NCI-H1092 treated with DMSO at 0.1 percent for 48 hours (cell line): ENCODE data around the gene NFX1.
A peak's percentile ranks its signal among the peaks of the same experiment; 100 is the strongest.

ENCODE experiments used
- DNase-seq: peaks from one replicate; lab custom pipeline; 2025; lab: John Stamatoyannopoulos, UW

The NFX1 gene

DNA sequence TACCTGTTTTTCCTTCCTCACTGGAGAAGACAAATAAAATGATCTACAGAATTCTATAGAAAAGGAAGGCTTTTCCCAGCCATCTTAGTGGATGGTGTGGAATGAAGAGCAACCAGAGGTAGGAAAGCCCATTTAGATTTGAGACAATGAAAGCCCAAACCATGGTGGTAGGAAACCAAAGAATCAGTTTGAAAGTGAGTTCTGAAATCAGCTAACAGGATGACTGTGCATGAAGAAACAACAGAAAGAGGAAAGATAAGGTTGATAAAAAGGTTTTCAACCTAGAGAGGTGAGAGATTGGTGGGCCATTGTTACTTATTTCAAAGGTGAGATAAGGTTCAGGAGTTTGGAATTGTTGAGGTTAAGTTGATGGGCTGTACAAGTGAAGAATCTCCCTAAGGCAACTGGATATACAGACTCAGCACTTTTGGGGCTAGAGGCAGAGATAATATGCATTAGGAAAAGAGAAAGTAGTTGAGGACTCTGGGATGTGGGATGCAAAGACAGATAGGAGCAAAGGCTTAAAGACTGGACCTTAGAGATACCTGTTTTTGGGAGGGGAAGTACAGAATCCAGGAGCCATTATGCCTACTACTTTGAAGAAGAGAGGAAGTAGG is 23.1 kb upstream of the NFX1 start:
- no peak for DNase-seq

DNA sequence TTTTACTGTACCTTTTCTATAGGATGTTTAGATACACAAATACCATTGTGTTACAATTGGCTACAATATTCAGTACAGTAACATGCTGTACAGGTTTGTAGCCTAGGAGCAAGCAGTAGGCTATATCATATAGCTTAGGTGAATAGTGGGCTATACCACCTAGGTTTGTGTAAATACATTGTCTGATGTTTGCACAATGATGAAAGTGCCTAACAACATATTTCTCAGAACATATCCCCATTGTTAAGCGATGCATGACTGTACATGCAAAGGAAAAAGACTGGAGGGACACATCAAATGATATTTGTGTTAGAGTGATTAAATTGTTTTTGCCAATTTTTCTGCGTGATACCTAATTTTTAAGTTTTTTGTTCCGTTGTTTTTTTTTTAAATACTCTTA is 20.2 kb upstream of the NFX1 start:
- no peak for DNase-seq

DNA sequence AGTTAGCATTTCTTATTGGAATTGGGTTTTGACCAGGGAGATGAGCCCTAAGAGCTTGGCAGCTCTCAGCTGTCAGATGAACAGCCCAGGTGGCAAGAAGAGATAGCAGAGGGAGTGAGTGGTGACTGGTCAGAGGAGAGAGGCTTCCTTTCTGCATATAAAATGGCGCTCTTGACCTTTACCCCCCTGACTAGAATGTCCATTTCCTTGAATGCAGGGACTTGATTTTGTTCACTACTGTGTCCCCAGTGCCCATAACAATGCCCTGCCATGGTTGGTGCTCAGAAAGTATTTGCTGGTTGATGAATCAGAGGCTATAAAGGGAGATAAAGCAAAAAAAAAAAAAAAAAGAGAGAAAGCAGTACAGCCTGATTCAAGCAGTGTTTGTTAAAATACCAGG is 18.3 kb upstream of the NFX1 start:
- DNase-seq, result no peak

DNA sequence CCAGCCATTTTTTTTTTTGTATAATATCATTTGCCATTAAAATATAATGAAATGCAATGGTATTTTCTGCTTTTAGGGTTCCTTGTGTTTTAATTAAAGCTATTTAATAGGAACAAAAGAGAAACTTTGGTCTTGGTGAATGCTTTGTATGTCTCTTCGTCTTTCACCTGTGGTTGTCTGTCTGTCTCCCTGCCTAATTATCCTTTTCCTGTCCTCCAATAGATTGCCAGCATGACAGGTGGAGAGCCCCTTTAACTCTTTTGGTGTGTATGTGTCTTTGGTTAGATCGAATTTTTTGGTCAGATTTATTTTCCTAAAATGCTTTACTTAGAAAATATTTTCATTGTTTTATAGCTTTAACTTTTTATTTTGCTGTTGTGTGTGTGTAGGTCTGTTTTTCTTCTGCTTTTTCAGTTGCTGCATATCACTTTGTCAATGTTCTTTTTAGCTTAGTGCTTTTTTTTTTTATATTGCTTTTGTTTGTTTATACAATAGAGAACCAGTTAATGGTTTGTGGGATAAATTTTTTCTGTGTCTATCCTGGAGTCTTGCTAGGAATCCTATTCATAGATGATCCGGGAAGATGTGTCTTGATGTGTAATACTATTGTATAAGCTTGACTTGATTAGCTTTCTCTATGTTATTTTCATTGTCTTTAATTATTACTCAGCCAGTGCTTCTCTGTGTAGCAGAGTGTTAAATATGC is 16.9 kb upstream of the NFX1 start:
- no peak for DNase-seq

DNA sequence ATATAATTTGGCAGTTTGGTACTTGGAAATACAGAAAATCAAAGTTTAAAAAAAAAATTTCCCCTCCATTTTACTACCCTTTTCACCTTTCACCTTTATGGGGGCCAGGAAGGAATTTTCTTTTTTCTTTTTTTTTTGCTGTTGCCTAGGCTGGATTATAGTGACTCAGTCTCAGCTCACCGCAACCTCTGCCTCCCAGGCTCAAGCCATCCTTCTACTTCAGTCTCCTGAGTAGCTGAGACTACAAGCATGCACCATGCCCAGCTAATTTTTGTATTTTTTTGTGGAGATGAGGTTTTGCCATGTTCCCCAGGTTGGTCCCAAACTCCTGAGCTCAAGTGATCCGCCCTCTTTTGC is 16.4 kb upstream of the NFX1 start:
- no peak for DNase-seq

DNA sequence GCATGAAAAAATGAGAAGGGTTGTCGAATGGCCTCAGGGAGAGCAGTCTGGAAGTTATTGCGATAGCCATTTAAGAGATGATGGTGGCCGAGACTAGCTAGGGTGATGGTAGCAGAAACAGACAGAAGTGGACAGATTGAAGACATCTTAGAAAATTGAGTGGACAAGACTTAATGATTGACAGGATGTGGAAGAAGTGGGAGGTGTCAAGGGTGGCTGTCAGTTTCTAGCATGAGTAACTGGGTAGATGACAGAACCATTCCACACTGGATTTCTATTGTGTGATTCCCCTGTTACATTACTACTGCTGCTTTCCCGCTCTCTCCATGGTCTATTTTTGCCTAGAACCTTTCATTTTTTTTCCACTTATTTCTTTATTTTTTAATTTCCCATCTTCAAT is 12.8 kb upstream of the NFX1 start:
- DNase-seq, result no peak

DNA sequence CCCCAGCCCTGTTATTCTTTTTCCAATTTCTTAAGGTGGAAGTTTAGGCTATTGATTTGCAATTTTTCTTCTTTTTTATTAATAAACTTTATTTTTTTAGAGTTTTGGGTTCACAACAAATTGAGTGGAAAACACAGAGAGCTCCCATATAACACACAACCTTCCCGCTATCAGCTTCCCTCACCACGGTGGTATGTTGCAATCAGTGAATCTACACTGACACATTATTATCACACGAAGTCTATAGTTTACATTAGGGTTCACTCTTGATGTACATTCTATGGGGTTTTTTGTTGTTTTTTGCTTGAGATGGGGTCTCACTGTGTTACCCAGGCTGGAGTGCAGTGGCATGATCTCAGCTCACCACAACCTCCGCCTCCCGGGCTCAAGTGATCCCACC is 4.8 kb upstream of the NFX1 start:
- no peak for DNase-seq

DNA sequence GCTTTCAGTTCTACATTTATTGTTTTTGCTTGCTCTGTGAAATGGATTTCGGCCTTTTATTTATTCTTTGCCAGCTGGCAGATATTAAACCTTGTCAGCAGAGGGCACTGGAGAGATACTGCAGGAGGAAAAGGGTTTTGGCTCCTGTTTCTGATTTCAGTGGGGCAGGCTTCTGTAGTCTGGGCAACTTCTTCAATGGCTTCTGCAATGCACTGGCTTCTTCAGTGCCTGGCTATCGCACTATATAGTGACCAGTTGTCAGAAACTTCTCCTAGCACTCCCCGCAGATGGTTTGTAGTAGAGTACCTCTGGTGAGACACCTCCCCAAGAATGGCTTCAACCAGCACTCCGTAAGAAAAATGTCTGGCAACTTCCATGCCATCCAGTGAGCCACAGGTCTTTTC is 3.2 kb upstream of the NFX1 start:
- peak; percentile 66 for DNase-seq

DNA sequence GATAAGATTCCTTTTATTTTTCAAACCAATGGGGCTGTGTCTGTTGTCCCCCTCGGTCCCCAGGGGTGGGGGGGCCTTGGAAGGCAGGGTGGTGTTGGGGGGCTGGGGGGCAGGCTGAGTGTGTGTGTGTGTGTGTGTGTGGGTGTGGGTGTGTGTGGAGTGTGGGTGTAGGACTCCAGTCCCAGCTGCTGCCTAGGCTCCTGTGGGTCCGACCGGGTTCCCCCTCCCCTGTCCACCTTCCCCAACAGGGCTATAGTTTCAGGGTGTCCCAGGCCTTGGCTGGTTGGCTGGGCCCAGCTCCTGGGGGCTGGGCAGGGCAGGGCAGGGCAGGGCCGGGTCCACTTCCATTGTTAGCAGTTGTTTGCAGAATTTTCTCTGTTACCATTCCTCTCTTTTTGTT is 2.1 kb upstream of the NFX1 start:
- no peak for DNase-seq

DNA sequence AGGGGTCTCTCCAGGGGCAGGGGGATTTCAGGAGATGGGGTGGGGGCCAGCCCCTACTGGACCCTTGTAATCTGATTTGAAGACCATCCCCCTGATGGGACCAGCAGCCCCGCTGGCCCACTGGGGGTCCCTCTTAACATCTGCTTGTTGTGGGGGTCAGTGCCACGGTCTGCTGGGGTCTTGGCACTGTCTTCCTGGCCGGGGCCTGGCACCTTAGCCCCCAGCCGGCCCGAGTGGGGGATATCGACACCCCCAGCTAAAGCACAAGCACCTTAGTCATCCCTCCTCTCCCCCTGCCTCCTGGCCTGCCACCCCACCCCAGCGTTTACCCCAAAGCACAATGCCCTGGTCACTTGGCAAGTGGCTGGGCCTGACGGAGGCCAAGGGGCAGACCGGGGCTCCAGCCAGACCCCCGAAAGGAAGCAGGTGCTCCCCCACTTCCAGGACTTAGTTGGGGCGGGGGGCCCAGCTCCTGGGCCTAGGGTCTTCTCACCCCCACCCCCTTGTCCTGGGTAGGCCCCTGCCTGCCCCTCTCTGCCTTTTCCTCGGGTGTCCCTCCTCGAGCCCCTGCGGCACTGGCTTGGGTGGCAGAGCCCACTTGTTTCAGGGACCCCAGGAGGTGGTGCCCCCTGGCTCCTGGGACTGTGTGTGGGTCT is 1.4 kb upstream of the NFX1 start:
- DNase-seq, result no peak

DNA sequence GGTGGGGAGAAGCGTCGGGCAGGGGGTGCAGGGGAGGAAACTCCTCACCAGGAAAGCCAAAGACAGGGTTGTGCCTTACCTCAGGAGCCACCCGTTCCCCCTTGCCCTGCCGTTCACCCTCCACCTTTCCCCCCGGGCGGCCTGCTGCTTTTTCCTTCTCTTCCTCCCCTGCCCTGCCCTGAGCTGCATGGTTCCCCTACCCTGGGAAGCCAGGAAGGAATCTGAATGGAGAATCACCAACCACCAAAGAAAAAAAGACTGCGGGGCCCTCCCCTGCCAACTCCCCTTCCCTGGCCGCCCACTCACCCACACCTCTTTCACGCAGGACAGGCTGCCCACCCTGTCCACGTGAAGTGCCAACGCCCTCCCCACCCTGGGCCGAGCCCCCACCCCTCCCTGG is 820 bp upstream of the NFX1 start:
- no peak for DNase-seq

DNA sequence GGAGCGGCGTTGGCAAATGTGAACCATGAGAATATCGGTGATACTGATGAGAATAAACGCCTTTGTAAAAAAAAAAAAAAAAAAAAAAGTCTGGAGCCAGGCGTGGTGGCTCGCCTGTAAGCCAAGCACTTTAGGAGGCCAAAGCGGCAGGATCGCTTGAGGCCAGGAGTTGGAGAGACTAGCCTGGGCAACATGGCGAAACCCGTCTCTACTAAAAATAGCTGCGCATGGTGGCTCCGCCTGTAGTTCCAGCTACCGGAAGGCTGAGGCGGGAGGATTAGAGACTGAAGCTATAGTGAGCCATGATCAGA is 425 bp upstream of the NFX1 start:
- DNase-seq, result no peak

DNA sequence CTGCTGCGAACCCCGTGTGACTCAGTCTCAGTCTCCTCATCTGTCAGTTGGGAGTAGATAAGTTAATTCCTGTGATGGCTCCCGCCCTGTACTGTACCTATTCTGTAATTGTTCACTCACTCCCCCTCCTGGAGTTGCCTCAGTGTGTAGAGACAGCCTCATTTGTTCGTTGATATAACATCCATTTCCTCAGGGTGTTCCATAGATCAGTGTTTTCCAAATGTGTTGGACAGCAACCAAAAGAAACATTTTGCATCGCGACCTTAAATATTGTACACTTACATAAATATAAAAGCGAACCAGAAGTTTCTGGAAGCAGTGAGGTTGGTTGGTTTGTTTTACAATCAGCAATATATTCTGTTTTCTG is 698 bp downstream of the NFX1 start:
- peak; percentile 21 for DNase-seq

DNA sequence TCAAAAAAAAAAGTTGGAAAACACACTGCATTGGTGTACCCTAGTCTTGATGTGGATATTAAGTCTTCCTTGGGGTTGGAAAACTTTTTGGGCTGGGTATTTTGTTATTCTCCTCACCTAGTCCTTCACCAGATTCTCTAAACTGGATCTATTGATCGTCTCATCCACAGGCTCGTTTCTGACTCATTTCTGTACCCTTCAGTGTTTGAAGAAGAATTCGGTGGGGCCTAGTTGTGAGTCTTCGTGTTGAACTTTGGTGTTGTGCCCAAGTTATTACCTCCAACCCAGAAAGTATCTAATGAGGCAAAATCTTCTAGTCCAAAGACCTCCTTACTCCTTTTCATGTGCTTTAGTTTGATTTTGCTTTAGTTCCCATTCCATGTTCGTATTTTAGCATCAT is 1.6 kb downstream of the NFX1 start:
- DNase-seq, result no peak

DNA sequence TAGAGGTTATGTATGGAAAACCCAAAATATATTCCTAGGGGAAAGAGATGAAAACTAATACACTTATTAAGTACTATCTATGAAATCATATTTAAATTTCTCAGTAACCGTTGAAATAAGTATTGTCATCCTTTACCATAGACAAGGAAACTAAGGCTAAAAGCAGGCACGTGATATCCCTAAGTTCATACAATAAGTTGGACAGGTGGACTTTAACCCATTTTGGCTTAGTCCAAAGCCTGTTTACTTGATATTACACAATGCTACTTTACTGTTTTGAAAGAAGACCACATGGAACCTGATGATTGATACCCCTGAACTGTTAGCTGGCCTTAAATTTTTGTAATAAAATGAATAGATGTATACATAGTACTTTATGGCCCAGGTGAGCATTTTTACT is 3.5 kb downstream of the NFX1 start:
- DNase-seq, result no peak

DNA sequence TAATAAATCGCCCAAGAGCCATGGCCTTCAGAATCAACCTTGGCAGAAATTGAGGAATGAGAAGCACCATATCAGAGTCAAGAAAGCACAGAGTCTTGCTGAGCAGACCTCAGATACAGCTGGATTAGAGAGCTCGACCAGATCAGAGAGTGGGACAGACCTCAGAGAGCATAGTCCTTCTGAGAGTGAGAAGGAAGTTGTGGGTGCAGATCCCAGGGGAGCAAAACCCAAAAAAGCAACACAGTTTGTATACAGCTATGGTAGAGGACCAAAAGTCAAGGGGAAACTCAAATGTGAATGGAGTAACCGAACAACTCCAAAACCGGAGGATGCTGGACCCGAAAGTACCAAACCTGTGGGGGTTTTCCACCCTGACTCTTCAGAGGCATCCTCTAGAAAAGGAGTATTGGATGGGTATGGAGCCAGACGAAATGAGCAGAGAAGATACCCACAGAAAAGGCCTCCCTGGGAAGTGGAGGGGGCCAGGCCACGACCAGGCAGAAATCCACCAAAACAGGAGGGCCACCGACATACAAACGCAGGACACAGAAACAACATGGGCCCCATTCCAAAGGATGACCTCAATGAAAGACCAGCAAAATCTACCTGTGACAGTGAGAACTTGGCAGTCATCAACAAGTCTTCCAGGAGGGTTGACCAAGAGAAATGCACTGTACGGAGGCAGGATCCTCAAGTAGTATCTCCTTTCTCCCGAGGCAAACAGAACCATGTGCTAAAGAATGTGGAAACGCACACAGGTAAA is 4.5 kb downstream of the NFX1 start:
- DNase-seq, result no peak

DNA sequence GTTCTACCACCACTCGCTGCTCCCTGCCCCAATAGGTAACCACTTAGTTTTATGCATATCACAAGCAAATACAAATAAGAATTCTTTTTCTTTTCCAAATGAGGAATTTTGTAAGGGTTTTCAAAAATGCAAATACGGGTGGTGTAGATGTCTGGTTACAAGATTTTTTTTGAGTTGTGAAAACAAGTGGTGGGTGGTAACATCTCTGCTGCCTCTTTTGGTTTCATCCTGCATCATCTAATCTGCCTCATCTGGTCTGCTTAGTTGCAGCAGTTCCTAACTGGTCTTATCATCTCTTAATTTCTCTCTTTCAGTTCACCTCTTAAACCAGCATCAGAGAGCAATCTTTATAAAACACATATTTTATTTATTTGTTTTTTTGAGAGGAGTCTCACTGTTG is 5.3 kb downstream of the NFX1 start:
- no peak for DNase-seq

DNA sequence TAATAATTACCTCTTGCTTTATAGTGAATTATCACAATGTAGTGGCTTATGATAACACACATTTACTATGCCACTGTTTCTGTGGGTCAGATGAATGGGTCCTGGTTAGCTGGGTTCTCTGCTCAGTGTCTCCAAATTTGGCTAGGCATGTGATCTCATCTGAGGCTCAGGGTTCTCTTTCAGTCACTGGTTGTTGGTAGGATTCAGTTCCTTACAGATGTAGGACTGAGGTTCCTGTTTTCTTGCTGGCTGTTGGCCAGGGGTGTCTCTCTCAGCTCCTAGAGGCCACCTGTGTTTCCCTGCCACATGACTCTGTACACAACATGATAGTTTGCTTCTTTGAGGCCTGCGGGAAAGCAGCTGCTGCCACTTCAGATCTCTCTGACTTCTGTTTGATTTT is 7.1 kb downstream of the NFX1 start:
- no peak for DNase-seq

DNA sequence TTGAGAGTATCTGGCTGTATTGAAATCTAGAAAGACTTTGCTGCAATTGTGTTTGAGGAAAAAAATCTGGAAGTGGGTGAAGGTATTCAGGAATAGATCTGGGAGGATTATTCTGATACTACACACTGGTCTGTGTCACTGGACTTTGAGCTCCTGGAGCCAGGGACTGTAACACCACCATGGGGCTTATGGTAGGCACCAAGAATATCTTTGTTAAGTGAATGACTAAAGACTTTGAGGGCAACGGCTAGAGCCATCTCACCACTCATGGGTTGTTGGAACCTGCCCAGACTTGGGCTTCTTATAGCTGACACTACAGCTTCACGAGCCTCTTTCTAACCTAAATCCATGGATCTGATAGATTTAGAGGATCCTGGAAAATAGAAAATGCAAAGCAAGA is 10.2 kb downstream of the NFX1 start:
- no peak for DNase-seq

DNA sequence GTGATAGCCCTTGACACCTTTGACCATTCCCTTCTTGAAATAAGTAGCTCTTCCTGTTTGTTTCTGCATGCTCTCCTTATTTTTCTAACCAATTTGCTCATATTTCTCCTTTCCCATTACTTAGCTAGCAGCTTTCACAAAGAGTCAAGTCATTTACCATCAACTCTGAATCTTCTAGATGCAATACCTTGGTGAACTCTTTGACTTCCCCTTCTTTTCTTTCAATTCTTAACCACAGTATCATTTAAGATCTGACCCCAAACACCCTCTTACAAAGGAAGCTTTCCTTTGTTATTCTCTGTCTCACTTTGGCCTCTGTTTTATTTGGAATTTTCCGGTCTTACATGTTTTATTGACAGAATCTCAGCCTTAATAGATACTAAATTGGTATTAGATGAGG is 14.0 kb downstream of the NFX1 start:
- no peak for DNase-seq

DNA sequence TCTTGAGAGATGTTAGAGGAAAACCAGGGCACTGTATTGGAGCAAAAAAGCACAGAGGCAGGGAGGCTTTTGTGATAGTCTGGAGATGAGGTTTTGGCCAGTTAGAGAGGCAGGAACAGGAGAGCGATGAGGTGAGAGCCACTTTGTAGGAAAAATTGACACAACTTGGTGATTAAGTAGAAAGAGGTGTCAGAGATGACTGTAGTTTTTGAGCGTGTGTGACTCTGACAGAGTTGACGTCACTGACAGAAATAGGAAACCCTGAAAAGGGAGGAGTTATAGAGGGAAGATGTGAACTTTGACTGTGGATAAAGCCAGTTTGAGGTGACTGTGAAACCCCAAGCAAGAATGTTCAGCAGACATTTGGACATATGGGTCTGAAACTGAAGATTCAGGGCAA is 15.7 kb downstream of the NFX1 start:
- no peak for DNase-seq

DNA sequence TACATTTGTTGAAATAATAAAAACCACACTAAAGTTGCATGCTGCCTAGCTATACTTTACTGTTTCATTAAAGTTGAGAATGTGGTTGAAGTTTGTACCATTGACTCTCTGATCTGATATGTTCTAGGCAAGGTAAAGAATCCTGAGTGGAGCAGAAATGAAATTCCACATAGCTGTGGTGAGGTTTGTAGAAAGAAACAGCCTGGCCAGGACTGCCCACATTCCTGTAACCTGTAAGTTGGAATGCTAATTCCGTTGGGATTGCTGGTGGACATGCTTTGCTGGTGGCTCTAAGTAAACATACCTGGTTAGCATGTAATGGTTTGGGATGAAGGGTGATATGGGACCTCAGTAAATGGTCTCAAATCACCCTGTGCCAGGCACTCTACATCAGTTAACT is 16.8 kb downstream of the NFX1 start:
- no peak for DNase-seq

DNA sequence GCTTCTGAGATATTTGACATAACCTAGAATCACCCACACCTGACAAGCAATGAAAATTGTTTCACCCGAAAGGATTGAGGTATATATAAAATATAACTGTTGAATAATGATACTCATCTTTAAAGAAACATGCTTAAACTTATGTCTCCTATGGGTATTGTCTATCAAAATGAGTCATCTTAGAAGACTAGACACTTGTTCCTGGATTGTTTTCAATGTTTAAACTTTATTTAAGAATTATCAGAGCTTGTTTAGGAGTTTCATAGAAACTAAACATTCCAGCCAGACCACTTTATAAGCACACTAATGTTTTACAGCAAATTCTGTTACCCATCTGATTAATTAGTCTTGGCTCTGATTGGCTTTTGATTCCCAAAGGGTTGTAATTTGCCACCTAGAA is 19.6 kb downstream of the NFX1 start:
- no peak for DNase-seq
